ENCODE results near the gene TRMT10B. TPM values are rescaled to one million over a fixed set of nuclear protein-coding genes. Genes with fewer than 3 reads are reported as not detected.

Gene TRMT10B
- total and polyA plus RNA-seq, 2 of the 13 experiments (the other 11 are each of a cell fraction or from before 2014, with no cell fraction given) = 3.1 to 3.9 TPM

DNA sequence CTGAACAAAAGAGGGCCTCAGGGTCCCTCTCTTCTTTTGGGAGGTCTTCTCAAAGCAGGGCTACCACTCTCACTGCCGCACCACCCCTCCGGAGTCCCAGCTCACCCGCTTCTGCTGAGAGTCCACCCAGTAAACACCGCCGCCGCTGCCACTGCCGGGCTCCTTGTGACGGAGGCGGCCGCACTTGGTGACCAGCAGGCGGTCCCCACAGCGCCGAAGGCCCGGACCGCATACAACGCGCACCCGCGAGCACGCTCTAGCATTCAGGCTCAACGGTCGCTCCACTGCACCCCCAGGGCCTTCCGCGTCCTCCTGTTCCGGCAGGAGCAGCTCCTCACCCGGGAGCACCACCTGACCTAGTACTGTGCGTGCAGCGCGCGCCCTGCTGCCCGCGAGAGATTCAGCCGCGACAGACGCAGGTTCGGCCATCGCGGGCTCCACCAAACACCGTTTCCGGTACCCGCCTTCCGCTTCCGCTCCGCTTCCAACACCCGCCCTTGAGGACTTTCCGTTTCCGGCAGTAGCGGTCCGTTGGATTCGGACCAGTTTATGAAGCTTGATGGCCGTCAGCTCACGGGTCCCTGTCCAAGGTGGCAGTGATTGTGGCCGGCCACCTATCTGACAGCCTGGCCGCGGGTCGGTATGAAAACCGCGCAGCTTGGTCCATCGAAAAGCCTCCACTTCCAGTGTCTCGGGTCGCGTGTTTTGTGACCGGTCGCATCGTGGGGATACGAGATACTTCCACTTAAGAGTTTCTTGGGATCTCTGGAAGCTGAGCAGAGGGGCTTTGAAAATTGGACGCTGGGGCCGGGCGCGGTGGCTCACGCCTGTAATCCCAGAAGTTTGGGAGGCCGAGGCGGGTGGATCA lies 31.2 kb downstream of the TRMT10B start, which contains the start of gene EXOSC3 (continued):
- TF ChIP-seq, protein P1, sequence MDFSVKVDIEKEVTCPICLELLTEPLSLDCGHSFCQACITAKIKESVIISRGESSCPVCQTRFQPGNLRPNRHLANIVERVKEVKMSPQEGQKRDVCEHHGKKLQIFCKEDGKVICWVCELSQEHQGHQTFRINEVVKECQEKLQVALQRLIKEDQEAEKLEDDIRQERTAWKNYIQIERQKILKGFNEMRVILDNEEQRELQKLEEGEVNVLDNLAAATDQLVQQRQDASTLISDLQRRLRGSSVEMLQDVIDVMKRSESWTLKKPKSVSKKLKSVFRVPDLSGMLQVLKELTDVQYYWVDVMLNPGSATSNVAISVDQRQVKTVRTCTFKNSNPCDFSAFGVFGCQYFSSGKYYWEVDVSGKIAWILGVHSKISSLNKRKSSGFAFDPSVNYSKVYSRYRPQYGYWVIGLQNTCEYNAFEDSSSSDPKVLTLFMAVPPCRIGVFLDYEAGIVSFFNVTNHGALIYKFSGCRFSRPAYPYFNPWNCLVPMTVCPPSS (IDR thresholded peaks at IDR 0.05) = no peak
- TF ChIP-seq RAD21 (CRISPR knock-in tag; IDR thresholded peaks at IDR 0.05) (no peak; the same call in 1 of the 2 replicates), ZNF496 (CRISPR knock-in tag; IDR thresholded peaks at IDR 0.05; ENCODE audit: insufficient replicate concordance) (no peak), ETV5 (CRISPR knock-in tag; IDR thresholded peaks at IDR 0.05; ENCODE audit: borderline replicate concordance) (peak; percentile 89), KAT8 (CRISPR knock-in tag; IDR thresholded peaks at IDR 0.05) (peak; percentile 99), ZNF614 (CRISPR knock-in tag; IDR thresholded peaks at IDR 0.05; ENCODE audit: borderline replicate concordance) (peak; percentile 67; the same call in 1 of the 2 replicates), MBD4 (IDR thresholded peaks at IDR 0.05; ENCODE audit: borderline replicate concordance, low read length) (no peak), CEBPB (IDR thresholded peaks at IDR 0.05; ENCODE audit: borderline replicate concordance, low read depth, low read length) (no peak), KDM6A (CRISPR knock-in tag; IDR thresholded peaks at IDR 0.05; ENCODE audit: low read depth) (no peak), ZNF501 (CRISPR knock-in tag; IDR thresholded peaks at IDR 0.05) (peak; percentile 85), ZBTB21 (CRISPR knock-in tag; IDR thresholded peaks at IDR 0.05) (no peak), CENPX (CRISPR knock-in tag; IDR thresholded peaks at IDR 0.05) (no peak)
- TF ChIP-seq, protein P2, sequence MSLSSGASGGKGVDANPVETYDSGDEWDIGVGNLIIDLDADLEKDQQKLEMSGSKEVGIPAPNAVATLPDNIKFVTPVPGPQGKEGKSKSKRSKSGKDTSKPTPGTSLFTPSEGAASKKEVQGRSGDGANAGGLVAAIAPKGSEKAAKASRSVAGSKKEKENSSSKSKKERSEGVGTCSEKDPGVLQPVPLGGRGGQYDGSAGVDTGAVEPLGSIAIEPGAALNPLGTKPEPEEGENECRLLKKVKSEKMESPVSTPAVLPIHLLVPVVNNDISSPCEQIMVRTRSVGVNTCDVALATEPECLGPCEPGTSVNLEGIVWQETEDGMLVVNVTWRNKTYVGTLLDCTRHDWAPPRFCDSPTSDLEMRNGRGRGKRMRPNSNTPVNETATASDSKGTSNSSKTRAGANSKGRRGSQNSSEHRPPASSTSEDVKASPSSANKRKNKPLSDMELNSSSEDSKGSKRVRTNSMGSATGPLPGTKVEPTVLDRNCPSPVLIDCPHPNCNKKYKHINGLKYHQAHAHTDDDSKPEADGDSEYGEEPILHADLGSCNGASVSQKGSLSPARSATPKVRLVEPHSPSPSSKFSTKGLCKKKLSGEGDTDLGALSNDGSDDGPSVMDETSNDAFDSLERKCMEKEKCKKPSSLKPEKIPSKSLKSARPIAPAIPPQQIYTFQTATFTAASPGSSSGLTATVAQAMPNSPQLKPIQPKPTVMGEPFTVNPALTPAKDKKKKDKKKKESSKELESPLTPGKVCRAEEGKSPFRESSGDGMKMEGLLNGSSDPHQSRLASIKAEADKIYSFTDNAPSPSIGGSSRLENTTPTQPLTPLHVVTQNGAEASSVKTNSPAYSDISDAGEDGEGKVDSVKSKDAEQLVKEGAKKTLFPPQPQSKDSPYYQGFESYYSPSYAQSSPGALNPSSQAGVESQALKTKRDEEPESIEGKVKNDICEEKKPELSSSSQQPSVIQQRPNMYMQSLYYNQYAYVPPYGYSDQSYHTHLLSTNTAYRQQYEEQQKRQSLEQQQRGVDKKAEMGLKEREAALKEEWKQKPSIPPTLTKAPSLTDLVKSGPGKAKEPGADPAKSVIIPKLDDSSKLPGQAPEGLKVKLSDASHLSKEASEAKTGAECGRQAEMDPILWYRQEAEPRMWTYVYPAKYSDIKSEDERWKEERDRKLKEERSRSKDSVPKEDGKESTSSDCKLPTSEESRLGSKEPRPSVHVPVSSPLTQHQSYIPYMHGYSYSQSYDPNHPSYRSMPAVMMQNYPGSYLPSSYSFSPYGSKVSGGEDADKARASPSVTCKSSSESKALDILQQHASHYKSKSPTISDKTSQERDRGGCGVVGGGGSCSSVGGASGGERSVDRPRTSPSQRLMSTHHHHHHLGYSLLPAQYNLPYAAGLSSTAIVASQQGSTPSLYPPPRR (CRISPR knock-in tag; IDR thresholded peaks at IDR 0.05; ENCODE audit: borderline replicate concordance) = peak; percentile 30; the same call in 1 of the 2 replicates
- TF ChIP-seq, protein P3, sequence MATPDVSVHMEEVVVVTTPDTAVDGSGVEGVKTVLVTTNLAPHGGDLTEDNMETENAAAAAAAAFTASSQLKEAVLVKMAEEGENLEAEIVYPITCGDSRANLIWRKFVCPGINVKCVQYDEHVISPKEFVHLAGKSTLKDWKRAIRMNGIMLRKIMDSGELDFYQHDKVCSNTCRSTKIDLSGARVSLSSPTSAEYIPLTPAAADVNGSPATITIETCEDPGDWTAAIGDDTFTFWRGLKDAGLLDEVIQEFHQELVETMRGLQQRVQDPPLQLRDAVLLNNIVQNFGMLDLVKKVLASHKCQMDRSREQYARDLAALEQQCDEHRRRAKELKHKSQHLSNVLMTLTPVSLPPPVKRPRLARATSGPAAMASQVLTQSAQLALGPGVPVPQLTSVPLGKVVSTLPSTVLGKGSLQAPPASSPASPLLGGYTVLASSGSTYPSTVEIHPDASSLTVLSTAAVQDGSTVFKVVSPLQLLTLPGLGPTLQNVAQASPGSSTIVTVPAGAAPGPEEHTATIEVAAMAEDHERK (CRISPR knock-in tag; IDR thresholded peaks at IDR 0.05; ENCODE audit: low read depth) = no peak
- TF ChIP-seq, protein P4, sequence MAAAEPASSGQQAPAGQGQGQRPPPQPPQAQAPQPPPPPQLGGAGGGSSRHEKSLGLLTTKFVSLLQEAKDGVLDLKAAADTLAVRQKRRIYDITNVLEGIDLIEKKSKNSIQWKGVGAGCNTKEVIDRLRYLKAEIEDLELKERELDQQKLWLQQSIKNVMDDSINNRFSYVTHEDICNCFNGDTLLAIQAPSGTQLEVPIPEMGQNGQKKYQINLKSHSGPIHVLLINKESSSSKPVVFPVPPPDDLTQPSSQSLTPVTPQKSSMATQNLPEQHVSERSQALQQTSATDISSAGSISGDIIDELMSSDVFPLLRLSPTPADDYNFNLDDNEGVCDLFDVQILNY (CRISPR knock-in tag; conservative IDR thresholded peaks at IDR 0.05) = peak; percentile 81
- TF ChIP-seq, protein P5, sequence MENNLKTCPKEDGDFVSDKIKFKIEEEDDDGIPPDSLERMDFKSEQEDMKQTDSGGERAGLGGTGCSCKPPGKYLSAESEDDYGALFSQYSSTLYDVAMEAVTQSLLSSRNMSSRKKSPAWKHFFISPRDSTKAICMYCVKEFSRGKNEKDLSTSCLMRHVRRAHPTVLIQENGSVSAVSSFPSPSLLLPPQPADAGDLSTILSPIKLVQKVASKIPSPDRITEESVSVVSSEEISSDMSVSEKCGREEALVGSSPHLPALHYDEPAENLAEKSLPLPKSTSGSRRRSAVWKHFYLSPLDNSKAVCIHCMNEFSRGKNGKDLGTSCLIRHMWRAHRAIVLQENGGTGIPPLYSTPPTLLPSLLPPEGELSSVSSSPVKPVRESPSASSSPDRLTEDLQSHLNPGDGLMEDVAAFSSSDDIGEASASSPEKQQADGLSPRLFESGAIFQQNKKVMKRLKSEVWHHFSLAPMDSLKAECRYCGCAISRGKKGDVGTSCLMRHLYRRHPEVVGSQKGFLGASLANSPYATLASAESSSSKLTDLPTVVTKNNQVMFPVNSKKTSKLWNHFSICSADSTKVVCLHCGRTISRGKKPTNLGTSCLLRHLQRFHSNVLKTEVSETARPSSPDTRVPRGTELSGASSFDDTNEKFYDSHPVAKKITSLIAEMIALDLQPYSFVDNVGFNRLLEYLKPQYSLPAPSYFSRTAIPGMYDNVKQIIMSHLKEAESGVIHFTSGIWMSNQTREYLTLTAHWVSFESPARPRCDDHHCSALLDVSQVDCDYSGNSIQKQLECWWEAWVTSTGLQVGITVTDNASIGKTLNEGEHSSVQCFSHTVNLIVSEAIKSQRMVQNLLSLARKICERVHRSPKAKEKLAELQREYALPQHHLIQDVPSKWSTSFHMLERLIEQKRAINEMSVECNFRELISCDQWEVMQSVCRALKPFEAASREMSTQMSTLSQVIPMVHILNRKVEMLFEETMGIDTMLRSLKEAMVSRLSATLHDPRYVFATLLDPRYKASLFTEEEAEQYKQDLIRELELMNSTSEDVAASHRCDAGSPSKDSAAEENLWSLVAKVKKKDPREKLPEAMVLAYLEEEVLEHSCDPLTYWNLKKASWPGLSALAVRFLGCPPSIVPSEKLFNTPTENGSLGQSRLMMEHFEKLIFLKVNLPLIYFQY (CRISPR knock-in tag; IDR thresholded peaks at IDR 0.05; ENCODE audit: borderline replicate concordance) = no peak
